Measurements from ENCODE around the gene ALG3.

ALG3 gene

GRCh38 chr3:184241447-184242296, 7.1 kb downstream of the ALG3 start:
- TF ChIP-seq ZNF274 (IDR thresholded peaks at IDR 0.05; ENCODE audit: low read depth, low read length) (no peak), SUZ12 (IDR thresholded peaks at IDR 0.05; ENCODE audit: extremely low read depth, insufficient read depth, insufficient read length) (no peak), YY1 (IDR thresholded peaks at IDR 0.05; ENCODE audit: insufficient read depth, insufficient read length) (no peak)

GRCh38 chr3:184241141-184241446, 7.7 kb downstream of the ALG3 start:
- DNase-seq (ENCODE audit: low read depth, low spot score) = no peak

More at GRCh38 chr3:184241447-184242296, 7.1 kb downstream of the ALG3 start:
- peaks cover 51% of the 10 kb centered on the region for H3K36me3 ChIP-seq (ENCODE audit: insufficient read depth, insufficient read length, low read length)
- DNase-seq (ENCODE audit: low read depth, low spot score) = no peak
- H3K4me3 ChIP-seq (ENCODE audit: insufficient read length, low read depth) = no peak overlapping the region
- H3K27me3 ChIP-seq (ENCODE audit: insufficient read depth, insufficient read length) = no peaks in the 10 kb centered on the region
- no peaks in the 10 kb centered on the region for H3K9me3 ChIP-seq (ENCODE audit: insufficient read depth, low read length)
- no peaks in the 10 kb centered on the region for H3K4me1 ChIP-seq (ENCODE audit: insufficient read depth, insufficient read length)
- H3K9ac ChIP-seq (ENCODE audit: insufficient read length, low read depth) = no peak overlapping the region

GRCh38 chr3:184240384-184241140, 8.2 kb downstream of the ALG3 start:
- no peak for DNase-seq (ENCODE audit: low read depth, low spot score)
- Histone ChIP-seq H3K36me3 (ENCODE audit: insufficient read depth, insufficient read length, low read length) (peaks cover 45% of the 10 kb centered on the region), H3K27me3 (ENCODE audit: insufficient read depth, insufficient read length) (no peaks in the 10 kb centered on the region), H3K4me3 (ENCODE audit: insufficient read length, low read depth) (no peak overlapping the region), H3K9ac (ENCODE audit: insufficient read length, low read depth) (no peak overlapping the region), H3K9me3 (ENCODE audit: insufficient read depth, low read length) (no peaks in the 10 kb centered on the region), H3K4me1 (ENCODE audit: insufficient read depth, insufficient read length) (no peaks in the 10 kb centered on the region)
- TF ChIP-seq ZNF274 (IDR thresholded peaks at IDR 0.05; ENCODE audit: low read depth, low read length) (no peak), YY1 (IDR thresholded peaks at IDR 0.05; ENCODE audit: insufficient read depth, insufficient read length) (no peak), SUZ12 (IDR thresholded peaks at IDR 0.05; ENCODE audit: extremely low read depth, insufficient read depth, insufficient read length) (no peak)

More at GRCh38 chr3:184241141-184241446, 7.7 kb downstream of the ALG3 start:
- Histone ChIP-seq H3K9ac (ENCODE audit: insufficient read length, low read depth) (no peak overlapping the region), H3K9me3 (ENCODE audit: insufficient read depth, low read length) (no peaks in the 10 kb centered on the region), H3K4me1 (ENCODE audit: insufficient read depth, insufficient read length) (no peaks in the 10 kb centered on the region), H3K36me3 (ENCODE audit: insufficient read depth, insufficient read length, low read length) (peaks cover 50% of the 10 kb centered on the region), H3K27me3 (ENCODE audit: insufficient read depth, insufficient read length) (no peaks in the 10 kb centered on the region), H3K4me3 (ENCODE audit: insufficient read length, low read depth) (no peak overlapping the region)
- TF ChIP-seq ZNF274 (IDR thresholded peaks at IDR 0.05; ENCODE audit: low read depth, low read length) = no peak
- no peak for TF ChIP-seq YY1 (IDR thresholded peaks at IDR 0.05; ENCODE audit: insufficient read depth, insufficient read length)
- TF ChIP-seq SUZ12 (IDR thresholded peaks at IDR 0.05; ENCODE audit: extremely low read depth, insufficient read depth, insufficient read length) = no peak

- Histone ChIP-seq H3K9ac (ENCODE audit: insufficient read length, low read depth) (no peak overlapping the region), H3K4me1 (ENCODE audit: insufficient read depth, insufficient read length) (no peaks in the 10 kb centered on the region), H3K9me3 (ENCODE audit: insufficient read depth, low read length) (no peaks in the 10 kb centered on the region), H3K4me3 (ENCODE audit: insufficient read length, low read depth) (no peak overlapping the region), H3K36me3 (ENCODE audit: insufficient read depth, insufficient read length, low read length) (peaks cover 36% of the 10 kb centered on the region), H3K27me3 (ENCODE audit: insufficient read depth, insufficient read length) (peaks cover 2% of the 10 kb centered on the region)
- TF ChIP-seq SUZ12 (IDR thresholded peaks at IDR 0.05; ENCODE audit: extremely low read depth, insufficient read depth, insufficient read length) (no peak), YY1 (IDR thresholded peaks at IDR 0.05; ENCODE audit: insufficient read depth, insufficient read length) (no peak), ZNF274 (IDR thresholded peaks at IDR 0.05; ENCODE audit: low read depth, low read length) (no peak)
- DNase-seq (ENCODE audit: low read depth, low spot score) = no peak
Observed at GRCh38 chr3:184239708-184240107, 9.1 kb downstream of the ALG3 start.

DNA sequence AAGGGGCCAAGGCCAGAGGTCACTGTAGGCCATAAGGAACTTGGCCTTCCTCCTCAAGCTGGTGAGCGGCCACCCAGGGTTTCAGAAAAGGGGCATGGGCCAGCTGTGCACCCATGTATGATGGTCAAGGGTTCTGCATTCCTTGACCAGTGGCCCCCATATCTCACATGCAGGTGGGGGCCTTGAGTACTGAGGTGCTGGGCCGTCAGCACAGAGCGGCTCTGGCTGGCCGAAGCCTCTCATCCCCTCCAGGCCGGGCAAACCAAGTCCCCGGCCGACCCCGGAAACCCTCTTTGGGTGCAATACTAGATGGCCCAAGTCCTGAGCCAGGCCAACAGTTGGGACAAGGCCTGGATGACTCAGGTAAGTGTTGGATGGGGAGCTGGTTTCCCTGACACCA, 9.5 kb downstream of the ALG3 start:
- H3K9me3 ChIP-seq (ENCODE audit: insufficient read depth, low read length) = no peaks in the 10 kb centered on the region

DNA sequence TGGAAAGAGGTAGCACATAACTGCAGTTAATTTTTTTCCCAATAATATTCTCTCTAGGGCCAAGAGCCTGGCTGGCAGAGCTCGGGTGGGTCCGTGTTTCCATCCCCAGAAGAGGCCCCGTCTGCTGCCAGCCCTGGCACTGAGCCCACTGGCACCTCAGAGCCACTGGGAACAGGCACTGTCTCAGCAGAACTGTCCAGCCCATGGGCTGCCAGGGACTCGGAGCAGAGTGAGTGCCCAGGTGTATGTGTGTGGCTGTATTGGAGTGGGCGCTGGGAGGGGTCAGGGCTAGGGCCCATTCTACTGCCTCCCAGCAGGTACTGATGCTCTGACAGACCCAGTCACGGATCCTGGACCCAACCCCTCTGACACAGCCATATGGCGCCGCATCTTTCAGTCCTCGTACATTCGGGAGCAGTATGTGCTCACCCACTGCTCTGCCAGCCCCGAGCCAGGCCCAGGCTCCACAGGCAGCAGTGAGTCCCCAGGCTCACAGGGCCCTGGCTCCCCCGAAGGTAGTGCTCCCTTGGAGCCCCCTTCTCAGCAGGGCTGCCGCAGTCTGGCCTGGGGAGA, 10.4 kb downstream of the ALG3 start:
- no peaks in the 10 kb centered on the region for H3K9me3 ChIP-seq (ENCODE audit: insufficient read depth, low read length)
- peaks cover 23% of the 10 kb centered on the region for H3K36me3 ChIP-seq (ENCODE audit: insufficient read depth, insufficient read length, low read length)
- H3K27me3 ChIP-seq (ENCODE audit: insufficient read depth, insufficient read length) = peaks cover 9% of the 10 kb centered on the region
- no peak overlapping the region for H3K4me3 ChIP-seq (ENCODE audit: insufficient read length, low read depth)
- no peak for DNase-seq (ENCODE audit: low read depth, low spot score)
- TF ChIP-seq ZNF274 (IDR thresholded peaks at IDR 0.05; ENCODE audit: low read depth, low read length) (no peak), YY1 (IDR thresholded peaks at IDR 0.05; ENCODE audit: insufficient read depth, insufficient read length) (no peak), SUZ12 (IDR thresholded peaks at IDR 0.05; ENCODE audit: extremely low read depth, insufficient read depth, insufficient read length) (no peak)
- no peak overlapping the region for H3K9ac ChIP-seq (ENCODE audit: insufficient read length, low read depth)
- H3K4me1 ChIP-seq (ENCODE audit: insufficient read depth, insufficient read length) = no peaks in the 10 kb centered on the region

More for the DNA sequence above, 9.5 kb downstream of the ALG3 start:
- no peak overlapping the region for H3K4me3 ChIP-seq (ENCODE audit: insufficient read length, low read depth)
- no peak for DNase-seq (ENCODE audit: low read depth, low spot score)
- peaks cover 2% of the 10 kb centered on the region for H3K27me3 ChIP-seq (ENCODE audit: insufficient read depth, insufficient read length)
- H3K36me3 ChIP-seq (ENCODE audit: insufficient read depth, insufficient read length, low read length) = peaks cover 31% of the 10 kb centered on the region
- no peak overlapping the region for H3K9ac ChIP-seq (ENCODE audit: insufficient read length, low read depth)
- no peak for TF ChIP-seq YY1 (IDR thresholded peaks at IDR 0.05; ENCODE audit: insufficient read depth, insufficient read length)
- TF ChIP-seq SUZ12 (IDR thresholded peaks at IDR 0.05; ENCODE audit: extremely low read depth, insufficient read depth, insufficient read length) = no peak
- no peak for TF ChIP-seq ZNF274 (IDR thresholded peaks at IDR 0.05; ENCODE audit: low read depth, low read length)
- H3K4me1 ChIP-seq (ENCODE audit: insufficient read depth, insufficient read length) = no peaks in the 10 kb centered on the region

DNA sequence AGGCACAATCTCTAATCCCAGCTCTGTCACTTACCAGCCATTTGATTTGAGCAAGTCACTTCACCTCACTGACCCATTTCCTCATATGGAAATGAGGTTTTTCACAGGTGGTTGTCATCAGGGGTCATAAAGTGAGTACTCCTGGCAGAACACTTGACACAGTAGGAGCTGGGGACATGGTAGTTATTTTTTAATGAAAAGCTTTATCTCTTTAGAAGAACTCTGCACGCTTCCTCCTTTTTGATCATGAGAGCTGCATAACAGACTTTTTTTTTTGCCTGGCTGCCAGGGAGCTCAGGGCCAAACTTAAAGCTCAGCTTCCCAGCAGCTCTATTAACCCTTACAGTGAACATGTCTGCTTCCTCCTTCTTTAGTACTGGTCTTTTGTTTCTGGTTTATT, 11.0 kb downstream of the ALG3 start:
- H3K4me1 ChIP-seq (ENCODE audit: insufficient read depth, insufficient read length) = no peaks in the 10 kb centered on the region
- no peak overlapping the region for H3K9ac ChIP-seq (ENCODE audit: insufficient read length, low read depth)
- no peaks in the 10 kb centered on the region for H3K9me3 ChIP-seq (ENCODE audit: insufficient read depth, low read length)
- no peak overlapping the region for H3K4me3 ChIP-seq (ENCODE audit: insufficient read length, low read depth)
- DNase-seq (ENCODE audit: low read depth, low spot score) = no peak
- peaks cover 15% of the 10 kb centered on the region for H3K27me3 ChIP-seq (ENCODE audit: insufficient read depth, insufficient read length)
- H3K36me3 ChIP-seq (ENCODE audit: insufficient read depth, insufficient read length, low read length) = peaks cover 17% of the 10 kb centered on the region
- TF ChIP-seq ZNF274 (IDR thresholded peaks at IDR 0.05; ENCODE audit: low read depth, low read length) (no peak), YY1 (IDR thresholded peaks at IDR 0.05; ENCODE audit: insufficient read depth, insufficient read length) (no peak), SUZ12 (IDR thresholded peaks at IDR 0.05; ENCODE audit: extremely low read depth, insufficient read depth, insufficient read length) (no peak)
